ENCODE measurements around the gene CCL3.

DNA sequence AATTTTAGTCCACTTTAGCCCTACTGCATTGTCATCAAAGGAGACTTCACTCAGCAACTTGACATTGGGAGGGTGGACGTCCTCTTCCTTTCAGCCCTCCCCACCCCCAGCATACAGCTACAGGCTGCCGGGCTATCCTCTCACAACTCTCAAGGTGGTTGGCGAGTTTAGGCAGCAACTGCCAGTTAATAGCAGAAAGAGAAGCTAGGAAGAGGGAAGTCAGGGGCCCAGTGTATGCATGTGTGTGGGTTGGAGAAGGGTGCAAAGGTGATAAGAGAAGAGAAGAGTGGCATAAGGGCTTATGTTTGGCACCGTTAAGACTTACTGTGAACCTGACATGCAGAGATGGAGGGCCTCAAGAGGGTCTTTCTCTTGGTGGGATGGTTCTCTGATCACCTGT lies 45.5 kb upstream of the CCL3 start:
- TF ChIP-seq ARNTL (CRISPR knock-in tag; IDR thresholded peaks at IDR 0.05; ENCODE audit: borderline replicate concordance, low read depth): no peak
- no peak for TF ChIP-seq ZFP30 (CRISPR knock-in tag; IDR thresholded peaks at IDR 0.05)
- TF ChIP-seq ZNF565 (CRISPR knock-in tag; conservative IDR thresholded peaks at IDR 0.05; ENCODE audit: low read depth): no peak
- TF ChIP-seq RARB (CRISPR knock-in tag; IDR thresholded peaks at IDR 0.05): no peak
- TF ChIP-seq BACH2 (CRISPR knock-in tag; IDR thresholded peaks at IDR 0.05; ENCODE audit: borderline replicate concordance): no peak
- TF ChIP-seq, protein P1, sequence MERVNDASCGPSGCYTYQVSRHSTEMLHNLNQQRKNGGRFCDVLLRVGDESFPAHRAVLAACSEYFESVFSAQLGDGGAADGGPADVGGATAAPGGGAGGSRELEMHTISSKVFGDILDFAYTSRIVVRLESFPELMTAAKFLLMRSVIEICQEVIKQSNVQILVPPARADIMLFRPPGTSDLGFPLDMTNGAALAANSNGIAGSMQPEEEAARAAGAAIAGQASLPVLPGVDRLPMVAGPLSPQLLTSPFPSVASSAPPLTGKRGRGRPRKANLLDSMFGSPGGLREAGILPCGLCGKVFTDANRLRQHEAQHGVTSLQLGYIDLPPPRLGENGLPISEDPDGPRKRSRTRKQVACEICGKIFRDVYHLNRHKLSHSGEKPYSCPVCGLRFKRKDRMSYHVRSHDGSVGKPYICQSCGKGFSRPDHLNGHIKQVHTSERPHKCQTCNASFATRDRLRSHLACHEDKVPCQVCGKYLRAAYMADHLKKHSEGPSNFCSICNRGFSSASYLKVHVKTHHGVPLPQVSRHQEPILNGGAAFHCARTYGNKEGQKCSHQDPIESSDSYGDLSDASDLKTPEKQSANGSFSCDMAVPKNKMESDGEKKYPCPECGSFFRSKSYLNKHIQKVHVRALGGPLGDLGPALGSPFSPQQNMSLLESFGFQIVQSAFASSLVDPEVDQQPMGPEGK (CRISPR knock-in tag; IDR thresholded peaks at IDR 0.05; ENCODE audit: borderline replicate concordance): no peak
- no peak for TF ChIP-seq ZNF70 (CRISPR knock-in tag; IDR thresholded peaks at IDR 0.05)
